CD4-positive, alpha-beta T cell treated with Interleukin-10 for 1 hour (primary cell): ENCODE data around the gene PDXK.

ENCODE experiments used
- DNase-seq: peaks from one replicate; pipeline ENCODE4 v3.0.0-alpha.2; 2020

The PDXK gene

GRCh38 chr21:43808832-43809251, 89.9 kb downstream of the PDXK start:
- no peak for DNase-seq

- DNase-seq, result no peak
Measured at GRCh38 chr21:43809346-43809799, 90.4 kb downstream of the PDXK start.

DNA sequence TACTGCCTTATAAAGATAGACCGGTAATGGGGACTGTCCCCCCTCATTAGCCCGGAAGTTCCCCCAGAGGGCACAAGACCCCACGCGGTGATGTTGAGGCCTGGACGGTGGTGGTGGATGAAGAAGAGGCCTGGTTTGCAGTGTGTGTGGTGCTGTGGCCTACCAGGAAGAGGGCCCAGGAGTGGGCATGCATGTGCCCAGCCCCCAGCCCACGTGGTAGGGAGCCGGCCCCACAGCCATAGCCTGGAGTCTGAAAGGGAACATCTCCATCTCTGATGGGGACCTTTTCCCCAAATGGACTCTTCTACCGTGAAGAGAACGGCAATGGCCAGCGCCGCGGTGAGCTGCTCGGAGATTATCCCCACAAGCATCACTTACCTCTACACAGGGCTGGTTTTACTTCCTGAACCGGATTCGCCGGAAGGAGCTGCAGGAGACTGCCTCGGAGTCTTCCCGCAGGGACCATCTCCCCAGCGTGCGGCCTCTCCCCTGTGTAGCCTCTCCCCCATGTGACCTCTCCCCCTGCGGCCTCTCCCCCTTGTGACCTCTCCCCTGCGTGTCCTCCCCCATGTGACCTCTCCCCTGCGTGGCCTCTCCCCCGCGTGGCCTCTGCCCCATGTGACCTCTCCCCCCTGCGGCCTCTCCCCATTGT, 91.0 kb downstream of the PDXK start:
- no peak for DNase-seq

DNA sequence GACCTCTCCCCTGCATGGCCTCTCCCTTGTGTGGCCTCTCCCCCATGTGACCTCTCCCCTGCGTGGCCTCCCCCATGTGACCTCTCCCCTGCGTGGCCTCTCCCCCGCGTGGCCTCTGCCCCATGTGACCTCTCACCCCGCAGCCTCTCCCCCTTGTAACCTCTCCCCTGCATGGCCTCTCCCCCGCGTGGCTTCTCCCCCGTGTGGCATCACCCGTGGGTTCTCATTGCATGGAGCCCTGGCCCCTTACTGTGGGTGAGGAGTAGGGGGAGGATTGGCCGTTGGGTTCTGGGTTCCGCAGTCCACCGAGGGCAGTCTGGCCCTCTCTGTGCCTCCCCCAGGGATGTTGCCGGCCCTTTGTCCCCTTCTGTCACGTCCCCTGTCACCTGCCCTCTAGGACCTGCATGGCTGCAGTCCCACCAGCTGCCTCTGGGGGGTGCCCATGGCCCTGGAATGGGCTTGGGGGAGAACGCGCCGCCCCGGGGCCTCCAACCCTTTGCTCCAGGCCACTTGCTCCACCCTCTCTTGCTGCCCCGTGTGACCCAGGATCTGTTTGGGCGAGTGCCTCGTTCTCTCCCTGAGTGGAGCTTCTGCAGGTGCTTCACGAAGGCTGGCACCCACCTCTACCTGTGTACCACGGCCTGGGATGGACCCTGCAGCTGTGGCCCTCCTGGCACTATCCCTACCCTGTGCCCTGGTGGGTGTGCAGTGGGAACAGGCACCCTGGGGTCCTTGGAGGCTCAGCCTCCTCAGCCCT, 91.8 kb downstream of the PDXK start:
- peak; percentile 86 for DNase-seq

DNA sequence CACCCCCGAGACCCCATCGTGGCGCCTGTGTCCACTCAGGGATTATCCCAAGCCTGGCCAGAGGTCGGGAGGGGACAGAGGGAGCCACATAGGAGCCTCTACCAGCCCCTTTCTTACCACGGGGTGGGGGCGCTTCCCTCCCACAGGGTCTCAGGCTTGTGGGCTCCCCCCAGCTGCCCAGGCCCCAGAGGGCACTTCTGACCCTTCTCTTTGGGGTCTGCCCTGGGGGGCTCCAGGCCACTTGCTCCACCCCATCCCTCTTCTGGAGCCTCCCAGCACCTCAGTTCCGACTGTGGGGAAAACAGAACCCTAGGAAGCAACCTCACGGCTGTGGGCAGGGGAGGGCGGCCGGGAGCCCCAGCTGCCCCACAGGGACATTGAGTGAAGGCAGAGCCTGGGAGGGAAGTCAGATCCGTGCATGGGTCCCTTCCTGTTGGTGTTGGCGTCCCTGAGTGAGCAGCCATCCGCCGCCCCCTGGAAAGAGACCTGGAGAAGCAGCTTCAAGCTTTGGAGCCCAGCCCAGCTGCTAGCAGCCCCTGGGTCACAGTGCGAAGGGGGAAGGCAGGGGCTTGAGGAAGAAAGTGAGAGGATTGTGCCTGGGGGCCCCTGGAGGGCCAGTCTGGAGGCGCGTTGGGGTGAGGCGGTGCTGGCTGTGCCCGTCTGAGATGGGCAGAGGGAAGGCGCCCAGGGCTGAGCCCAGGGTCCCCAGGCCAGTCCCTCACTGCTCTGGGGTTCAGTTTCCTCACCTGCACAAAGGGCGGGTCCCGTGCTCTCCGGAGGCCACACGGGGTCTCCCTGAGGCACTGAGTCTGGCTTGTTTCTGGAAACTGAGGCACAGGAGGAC, 92.6 kb downstream of the PDXK start:
- DNase-seq, result no peak
